HepG2 (cell line): ENCODE data around the gene NFKBIL1. TPM values are rescaled to one million over a fixed set of nuclear protein-coding genes. Genes with fewer than 3 reads are reported as not detected.
A peak's percentile ranks its signal among the peaks of the same experiment; 100 is the strongest.

ENCODE experiments used
- AKNA ChIP-seq: sonication (generic); formaldehyde crosslinking; IDR thresholded peaks from 2 replicates; pipeline ENCODE4 v1.4.0; 2020; ENCODE audit warnings: missing genetic modification reagents, borderline replicate concordance
- CBX2 ChIP-seq, 2 experiments: fragments of 200-600 bp in 1 of 2; sonication (generic); formaldehyde crosslinking in 1 of 2; IDR thresholded peaks; 2 replicates each; pipeline versions ENCODE4 v1.7.0 to v1.8.1; 2018 to 2022; ENCODE audit warnings: low read depth in 2 of 2, low read length in 1 of 2, mild to moderate bottlenecking in 1 of 2, missing genetic modification reagents in 1 of 2
- REST ChIP-seq, 2 experiments: IDR thresholded peaks; 2 replicates each; pipeline ENCODE4 v1.6.1; 2011 to 2012; ENCODE audit warnings: low read length in 2 of 2, borderline replicate concordance in 1 of 2, low read depth in 1 of 2, mild to moderate bottlenecking in 1 of 2, moderate library complexity in 1 of 2
- RFXAP ChIP-seq: sonication (generic); formaldehyde crosslinking; IDR thresholded peaks from 2 replicates; pipeline ENCODE4 v1.4.0; 2020; ENCODE audit warnings: missing genetic modification reagents, borderline replicate concordance
- RXRA ChIP-seq: sonication (generic); formaldehyde crosslinking; IDR thresholded peaks from 2 replicates; pipeline ENCODE4 v1.5.1; 2020; ENCODE audit warnings: missing genetic modification reagents
- ZBTB3 ChIP-seq: sonication (generic); formaldehyde crosslinking; IDR thresholded peaks from 2 replicates; pipeline ENCODE4 v1.4.0; 2020; ENCODE audit warnings: low read depth, mild to moderate bottlenecking, moderate library complexity, missing genetic modification reagents, borderline replicate concordance
- ZNF878 ChIP-seq: sonication (generic); formaldehyde crosslinking; IDR thresholded peaks from 2 replicates; pipeline ENCODE4 v1.8.1; 2023; ENCODE audit warnings: mild to moderate bottlenecking, missing genetic modification reagents, moderate library complexity
- polyA plus RNA-seq, 8 experiments: library from polyadenylated mRNA; depleted of rRNA in 3 of 8; stranded (reverse) in 7 of 8; unstranded in 1 of 8; fragments of >200 nt; fragmentation: Illumina TruSeq in 4 of 8; extraction: Trizol in 4 of 8; gene quantifications; 2 replicates each; pipeline versions ENCODE4 v1.2.1 to v1.2.3, GENCODE V29; 2011 to 2016; ENCODE audit warnings: low read depth in 4 of 8, missing spikeins in 1 of 8, mixed read lengths in 1 of 8; ENCODE audit not compliant: insufficient read depth in 1 of 8
- total RNA-seq, 5 experiments: library from RNA; depleted of rRNA; stranded (reverse); fragments of >200 nt; fragmentation: Illumina TruSeq; extraction: Trizol; gene quantifications; 2 replicates each; pipeline ENCODE4 v1.2.3, GENCODE V29; 2016; ENCODE audit warnings: low read depth in 1 of 5
- TF ChIP-seq, protein P1 (sequence below): IDR thresholded peaks from 2 replicates; pipeline ENCODE4 v1.6.1; 2016; ENCODE audit warnings: low read depth, missing genetic modification reagents, missing compliant biosample characterization

NFKBIL1 gene
- total and polyA plus RNA-seq, 2 of the 13 experiments (the other 11 are each of a cell fraction or from before 2014, with no cell fraction given) = 9.7 to 19.5 TPM

GRCh38 chr6:31580807-31581433 is 33.5 kb downstream of the NFKBIL1 start (continued):
- TF ChIP-seq REST (IDR thresholded peaks at IDR 0.05; ENCODE audit: borderline replicate concordance in 1 of 2, low read depth in 1 of 2, low read length in 2 of 2) (no peak), ZNF878 (CRISPR knock-in tag) (no peak), CBX2 (IDR thresholded peaks at IDR 0.05; ENCODE audit: low read depth, low read length) (no peak), CBX2 (CRISPR knock-in tag; IDR thresholded peaks at IDR 0.05; ENCODE audit: low read depth) (peak; percentile 25; the same call in 1 of the 2 replicates), AKNA (CRISPR knock-in tag) (no peak), RFXAP (0 out of 2 replicates have a peak, but pooled peaks have one; percentile 19), RXRA (peak; percentile 47; the same call in 1 of the 2 replicates), ZBTB3 (CRISPR knock-in tag) (no peak; the same call in 1 of the 2 replicates)
- TF ChIP-seq, protein P1, sequence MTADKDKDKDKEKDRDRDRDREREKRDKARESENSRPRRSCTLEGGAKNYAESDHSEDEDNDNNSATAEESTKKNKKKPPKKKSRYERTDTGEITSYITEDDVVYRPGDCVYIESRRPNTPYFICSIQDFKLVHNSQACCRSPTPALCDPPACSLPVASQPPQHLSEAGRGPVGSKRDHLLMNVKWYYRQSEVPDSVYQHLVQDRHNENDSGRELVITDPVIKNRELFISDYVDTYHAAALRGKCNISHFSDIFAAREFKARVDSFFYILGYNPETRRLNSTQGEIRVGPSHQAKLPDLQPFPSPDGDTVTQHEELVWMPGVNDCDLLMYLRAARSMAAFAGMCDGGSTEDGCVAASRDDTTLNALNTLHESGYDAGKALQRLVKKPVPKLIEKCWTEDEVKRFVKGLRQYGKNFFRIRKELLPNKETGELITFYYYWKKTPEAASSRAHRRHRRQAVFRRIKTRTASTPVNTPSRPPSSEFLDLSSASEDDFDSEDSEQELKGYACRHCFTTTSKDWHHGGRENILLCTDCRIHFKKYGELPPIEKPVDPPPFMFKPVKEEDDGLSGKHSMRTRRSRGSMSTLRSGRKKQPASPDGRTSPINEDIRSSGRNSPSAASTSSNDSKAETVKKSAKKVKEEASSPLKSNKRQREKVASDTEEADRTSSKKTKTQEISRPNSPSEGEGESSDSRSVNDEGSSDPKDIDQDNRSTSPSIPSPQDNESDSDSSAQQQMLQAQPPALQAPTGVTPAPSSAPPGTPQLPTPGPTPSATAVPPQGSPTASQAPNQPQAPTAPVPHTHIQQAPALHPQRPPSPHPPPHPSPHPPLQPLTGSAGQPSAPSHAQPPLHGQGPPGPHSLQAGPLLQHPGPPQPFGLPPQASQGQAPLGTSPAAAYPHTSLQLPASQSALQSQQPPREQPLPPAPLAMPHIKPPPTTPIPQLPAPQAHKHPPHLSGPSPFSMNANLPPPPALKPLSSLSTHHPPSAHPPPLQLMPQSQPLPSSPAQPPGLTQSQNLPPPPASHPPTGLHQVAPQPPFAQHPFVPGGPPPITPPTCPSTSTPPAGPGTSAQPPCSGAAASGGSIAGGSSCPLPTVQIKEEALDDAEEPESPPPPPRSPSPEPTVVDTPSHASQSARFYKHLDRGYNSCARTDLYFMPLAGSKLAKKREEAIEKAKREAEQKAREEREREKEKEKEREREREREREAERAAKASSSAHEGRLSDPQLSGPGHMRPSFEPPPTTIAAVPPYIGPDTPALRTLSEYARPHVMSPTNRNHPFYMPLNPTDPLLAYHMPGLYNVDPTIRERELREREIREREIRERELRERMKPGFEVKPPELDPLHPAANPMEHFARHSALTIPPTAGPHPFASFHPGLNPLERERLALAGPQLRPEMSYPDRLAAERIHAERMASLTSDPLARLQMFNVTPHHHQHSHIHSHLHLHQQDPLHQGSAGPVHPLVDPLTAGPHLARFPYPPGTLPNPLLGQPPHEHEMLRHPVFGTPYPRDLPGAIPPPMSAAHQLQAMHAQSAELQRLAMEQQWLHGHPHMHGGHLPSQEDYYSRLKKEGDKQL (CRISPR knock-in tag) = 0 out of 2 replicates have a peak, but pooled peaks have one; percentile 54
